DOHH2 (cell line): ENCODE data around the gene HS6ST1.

Experiments
- H3F3A ChIP-seq: fragments of 200-600 bp; sonication (generic), shearing (Covaris generic); 2 replicates; pipeline ENCODE4 v1.6.0; 2016; ENCODE audit warnings: antibody characterized with exemption, mild to moderate bottlenecking; ENCODE audit not compliant: control insufficient read depth, insufficient read depth
- H3K27ac ChIP-seq: fragments of 200-600 bp; sonication (generic); 2 replicates; pipeline ENCODE4 v1.5.1; 2014; ENCODE audit warnings: low read depth, mild to moderate bottlenecking, low read length, moderate library complexity
- H3K27me3 ChIP-seq: fragments of 200-600 bp; sonication (generic); 2 replicates; pipeline ENCODE4 v1.6.1; 2014; ENCODE audit warnings: mild to moderate bottlenecking, low read length, mixed read lengths; ENCODE audit not compliant: control insufficient read depth
- H3K36me3 ChIP-seq: fragments of 200-600 bp; sonication (generic); 2 replicates; pipeline ENCODE4 v1.6.1; 2014; ENCODE audit warnings: mild to moderate bottlenecking, low read length, moderate library complexity, mixed read lengths; ENCODE audit not compliant: control insufficient read depth
- H3K4me1 ChIP-seq: fragments of 200-600 bp; sonication (generic); 2 replicates; pipeline ENCODE4 v1.6.1; 2014; ENCODE audit warnings: mild to moderate bottlenecking, low read length, mixed read lengths; ENCODE audit not compliant: control insufficient read depth
- H3K4me2 ChIP-seq: fragments of 200-600 bp; sonication (generic); 2 replicates; pipeline ENCODE4 v1.6.0; 2014; ENCODE audit warnings: mild to moderate bottlenecking, low read length, moderate library complexity
- H3K4me3 ChIP-seq: fragments of 200-600 bp; sonication (generic); 2 replicates; pipeline ENCODE4 v1.5.1; 2014; ENCODE audit warnings: mild to moderate bottlenecking, low read length, mixed read lengths
- H3K79me2 ChIP-seq: fragments of 200-600 bp; sonication (generic); 2 replicates; pipeline ENCODE4 v1.6.1; 2014; ENCODE audit warnings: mild to moderate bottlenecking, low read length, mixed read lengths; ENCODE audit not compliant: control insufficient read depth
- H3K9me2 ChIP-seq: fragments of 200-600 bp; sonication (generic); replicated peaks from 2 replicates; pipeline ENCODE4 v1.6.1; 2014; ENCODE audit warnings: mild to moderate bottlenecking, low read length, mixed read lengths; ENCODE audit not compliant: control insufficient read depth
- H3K9me3 ChIP-seq: fragments of 200-600 bp; sonication (generic); 2 replicates; pipeline ENCODE4 v1.6.1; 2014; ENCODE audit warnings: antibody characterized with exemption, low read length, mixed read lengths; ENCODE audit not compliant: control insufficient read depth, insufficient read depth
- H4K20me1 ChIP-seq: fragments of 200-600 bp; sonication (generic); 2 replicates; pipeline ENCODE4 v1.6.0; 2014; ENCODE audit warnings: low read depth, mild to moderate bottlenecking, antibody characterized with exemption, low read length, moderate library complexity; ENCODE audit not compliant: control insufficient read depth, insufficient read depth
- CTCF ChIP-seq: fragments of 200-600 bp; sonication (generic); IDR thresholded peaks from one replicate; pipeline ENCODE4 v1.5.1; 2014; ENCODE audit warnings: antibody characterized with exemption, mild to moderate bottlenecking, low read depth, low read length; ENCODE audit not compliant: poor library complexity, severe bottlenecking
- EZH2phosphoT487 ChIP-seq: fragments of 200-600 bp; sonication (generic); IDR thresholded peaks from 2 replicates; pipeline ENCODE4 v1.6.1; 2017; ENCODE audit warnings: borderline replicate concordance, mild to moderate bottlenecking, antibody characterized with exemption, low read length, moderate library complexity, mixed read lengths

HS6ST1 gene

GRCh38 chr2:128298286-128298685 lies 20.4 kb downstream of the HS6ST1 start:
- H3K36me3 ChIP-seq = no peaks in the 10 kb centered on the region

GRCh38 chr2:128293870-128294455 lies 24.7 kb downstream of the HS6ST1 start:
- no peaks in the 10 kb centered on the region for H3K4me1 ChIP-seq
- no peak overlapping the region for H3K4me3 ChIP-seq
- H4K20me1 ChIP-seq = peaks cover 7% of the 10 kb centered on the region
- H3K79me2 ChIP-seq = peaks cover 72% of the 10 kb centered on the region
- no peaks in the 10 kb centered on the region for H3K27me3 ChIP-seq
- H3K9me2 ChIP-seq = no peaks in the 10 kb centered on the region
- no peaks in the 10 kb centered on the region for H3K36me3 ChIP-seq
- H3K27ac ChIP-seq = no peak overlapping the region
- no peak overlapping the region for H3K4me2 ChIP-seq
- H3K9me3 ChIP-seq = no peaks in the 10 kb centered on the region
- no peaks in the 10 kb centered on the region for H3F3A ChIP-seq
- TF ChIP-seq EZH2phosphoT487 (no peak), CTCF (no peak)

More at GRCh38 chr2:128298286-128298685, 20.4 kb downstream of the HS6ST1 start:
- Histone ChIP-seq H4K20me1 (peaks cover 13% of the 10 kb centered on the region), H3K9me3 (no peaks in the 10 kb centered on the region), H3F3A (no peaks in the 10 kb centered on the region), H3K79me2 (peaks cover 76% of the 10 kb centered on the region), H3K4me2 (no peak overlapping the region), H3K27me3 (no peaks in the 10 kb centered on the region), H3K4me3 (no peak overlapping the region), H3K4me1 (peaks cover 3% of the 10 kb centered on the region), H3K27ac (no peak overlapping the region), H3K9me2 (no peaks in the 10 kb centered on the region)
- TF ChIP-seq EZH2phosphoT487 (no peak), CTCF (no peak)

GRCh38 chr2:128293426-128293755 lies 25.3 kb downstream of the HS6ST1 start:
- Histone ChIP-seq H4K20me1 (peaks cover 11% of the 10 kb centered on the region), H3K9me2 (no peaks in the 10 kb centered on the region), H3K27me3 (no peaks in the 10 kb centered on the region), H3K4me1 (no peaks in the 10 kb centered on the region), H3K79me2 (peaks cover 68% of the 10 kb centered on the region), H3K4me2 (no peak overlapping the region), H3K36me3 (no peaks in the 10 kb centered on the region), H3K9me3 (no peaks in the 10 kb centered on the region), H3K27ac (no peak overlapping the region), H3K4me3 (no peak overlapping the region), H3F3A (no peaks in the 10 kb centered on the region)
- no peak for TF ChIP-seq CTCF
- TF ChIP-seq EZH2phosphoT487 = no peak
